Vagina (tissue), 2 donors: ENCODE data around the gene SLC9A5. TPM values are rescaled to one million over a fixed set of nuclear protein-coding genes. Genes with fewer than 3 reads are reported as not detected.

Experiments
- DNase-seq, 2 donors: peaks; one replicate each; pipeline ENCODE4 v3.0.0-alpha.2; 2017; ENCODE audit errors: extremely low spot score in 2 of 2
- H3K27ac ChIP-seq: fragments of 200-600 bp; sonication (generic); one replicate; pipeline ENCODE4 v1.5.1; 2019
- H3K27me3 ChIP-seq: fragments of 200-600 bp; sonication (generic); one replicate; pipeline ENCODE4 v1.5.1; 2019
- H3K36me3 ChIP-seq, 2 donors: fragments of 200-600 bp; sonication (generic); one replicate each; pipeline ENCODE4 v1.5.1; 2017 to 2019
- H3K4me1 ChIP-seq: fragments of 200-600 bp; sonication (generic); one replicate; pipeline ENCODE4 v1.5.1; 2019
- H3K4me3 ChIP-seq, 2 donors: fragments of 200-600 bp; sonication (generic); 1 replicate in 1 of 2; 2 replicates in 1 of 2; pipeline ENCODE4 v1.5.1; 2016 to 2019
- H3K9me3 ChIP-seq: fragments of 200-600 bp; sonication (generic); one replicate; pipeline ENCODE4 v1.5.1; 2019
- POLR2A ChIP-seq, 2 donors: fragments of 450-650 bp; IDR thresholded peaks; one replicate each; pipeline ENCODE4 v1.6.1; 2017; ENCODE audit warnings: antibody characterized with exemption in 2 of 2, mild to moderate bottlenecking in 2 of 2, moderate library complexity in 2 of 2
- POLR2AphosphoS5 ChIP-seq, 2 donors: sonication (generic); formaldehyde crosslinking; IDR thresholded peaks; one replicate each; pipeline ENCODE4 v1.9.0; 2017; ENCODE audit warnings: antibody characterized with exemption in 2 of 2, mild to moderate bottlenecking in 2 of 2, low read depth in 1 of 2; ENCODE audit not compliant: insufficient read depth in 1 of 2
- intact Hi-C: fragments of 100-400 bp; cut with DNase I; formaldehyde crosslinking; loops from one replicate; pipeline ENCODE4 v1.15.1; 2023
- total RNA-seq: library from RNA; depleted of rRNA; stranded (reverse); fragments of >200 nt; gene quantifications from one replicate; pipeline ENCODE4 v1.2.3, GENCODE V29; 2016
- TF ChIP-seq, protein P1 (sequence below), 3 experiments: fragments of 450-650 bp in 2 of 3; fragments of 200-600 bp in 1 of 3; sonication (generic) in 1 of 3; IDR thresholded peaks; one replicate each; pipeline ENCODE4 v1.5.1; 2017 to 2019; ENCODE audit warnings: antibody characterized with exemption in 3 of 3, mild to moderate bottlenecking in 2 of 3, moderate library complexity in 2 of 3

Gene SLC9A5
- total RNA-seq, 1 donor from 2014 or later: 0.49 TPM

DNA sequence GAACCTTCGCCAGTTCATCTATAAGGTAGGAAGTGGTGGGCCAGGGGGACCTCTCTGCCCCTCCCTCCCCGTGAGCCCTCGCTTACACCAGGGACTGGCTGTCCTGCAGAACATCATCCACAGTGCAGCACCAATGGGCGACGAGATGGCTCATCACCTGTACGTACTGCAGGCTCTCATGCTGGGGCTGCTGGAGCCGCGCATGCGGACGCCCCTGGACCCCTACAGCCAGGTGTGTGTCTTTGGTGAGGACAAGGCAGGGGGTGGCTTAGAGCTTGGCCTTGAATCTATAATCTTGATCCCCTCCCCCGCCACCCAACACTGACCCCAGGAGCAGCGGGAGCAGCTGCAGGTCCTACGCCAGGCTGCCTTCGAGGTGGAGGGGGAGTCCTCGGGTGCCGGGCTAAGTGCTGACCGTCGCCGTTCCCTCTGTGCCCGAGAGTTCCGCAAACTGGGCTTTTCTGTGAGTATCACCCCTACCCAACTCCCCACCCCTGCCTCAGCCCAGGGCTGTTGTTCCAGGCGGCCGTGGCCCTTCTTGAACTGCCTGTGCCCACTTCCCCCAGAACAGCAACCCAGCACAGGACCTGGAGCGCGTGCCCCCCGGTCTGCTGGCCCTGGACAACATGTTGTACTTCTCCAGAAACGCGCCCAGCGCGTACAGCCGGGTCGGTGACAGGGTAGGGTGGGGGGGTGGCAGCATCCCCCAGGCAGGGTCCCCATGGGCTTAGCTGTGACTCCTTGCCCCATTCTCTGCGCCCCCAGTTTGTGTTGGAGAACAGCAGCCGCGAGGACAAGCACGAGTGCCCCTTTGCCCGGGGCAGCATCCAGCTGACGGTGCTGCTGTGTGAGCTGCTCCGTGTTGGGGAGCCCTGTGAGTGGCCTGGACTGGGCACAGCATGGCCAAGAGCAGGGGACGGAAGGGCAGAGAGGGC lies 47.1 kb upstream of the SLC9A5 start:
- Histone ChIP-seq H3K4me1 (peaks cover 13% of the 10 kb centered on the region), H3K27me3 (no peaks in the 10 kb centered on the region), H3K36me3 (peaks cover 1 to 35% of the 10 kb centered on the region in 2 donors), H3K4me3 (no peak overlapping the region), H3K27ac (no peak overlapping the region), H3K9me3 (no peaks in the 10 kb centered on the region)
- TF ChIP-seq POLR2A (IDR thresholded peaks at IDR 0.05) (no peak), POLR2AphosphoS5 (IDR thresholded peaks at IDR 0.05; ENCODE audit: insufficient read depth in 1 of 2, low read depth in 1 of 2) (no peak)
- TF ChIP-seq, protein P1, sequence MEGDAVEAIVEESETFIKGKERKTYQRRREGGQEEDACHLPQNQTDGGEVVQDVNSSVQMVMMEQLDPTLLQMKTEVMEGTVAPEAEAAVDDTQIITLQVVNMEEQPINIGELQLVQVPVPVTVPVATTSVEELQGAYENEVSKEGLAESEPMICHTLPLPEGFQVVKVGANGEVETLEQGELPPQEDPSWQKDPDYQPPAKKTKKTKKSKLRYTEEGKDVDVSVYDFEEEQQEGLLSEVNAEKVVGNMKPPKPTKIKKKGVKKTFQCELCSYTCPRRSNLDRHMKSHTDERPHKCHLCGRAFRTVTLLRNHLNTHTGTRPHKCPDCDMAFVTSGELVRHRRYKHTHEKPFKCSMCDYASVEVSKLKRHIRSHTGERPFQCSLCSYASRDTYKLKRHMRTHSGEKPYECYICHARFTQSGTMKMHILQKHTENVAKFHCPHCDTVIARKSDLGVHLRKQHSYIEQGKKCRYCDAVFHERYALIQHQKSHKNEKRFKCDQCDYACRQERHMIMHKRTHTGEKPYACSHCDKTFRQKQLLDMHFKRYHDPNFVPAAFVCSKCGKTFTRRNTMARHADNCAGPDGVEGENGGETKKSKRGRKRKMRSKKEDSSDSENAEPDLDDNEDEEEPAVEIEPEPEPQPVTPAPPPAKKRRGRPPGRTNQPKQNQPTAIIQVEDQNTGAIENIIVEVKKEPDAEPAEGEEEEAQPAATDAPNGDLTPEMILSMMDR (IDR thresholded peaks at IDR 0.05): no peak
- no peak for DNase-seq
- intact Hi-C loops: no loop called here

GRCh38 chr16:67202426-67202825 lies 46.4 kb upstream of the SLC9A5 start:
- Histone ChIP-seq H3K9me3 (no peaks in the 10 kb centered on the region), H3K4me1 (peaks cover 13% of the 10 kb centered on the region), H3K27ac (no peak overlapping the region), H3K4me3 (no peak overlapping the region), H3K27me3 (no peaks in the 10 kb centered on the region), H3K36me3 (peaks cover 0 to 27% of the 10 kb centered on the region in 2 donors)
- intact Hi-C loops: no loop called here
- no peak for DNase-seq
- no peak for TF ChIP-seq POLR2AphosphoS5 (IDR thresholded peaks at IDR 0.05; ENCODE audit: insufficient read depth in 1 of 2, low read depth in 1 of 2)
- TF ChIP-seq, protein P1 (IDR thresholded peaks at IDR 0.05): no peak
- TF ChIP-seq POLR2A (IDR thresholded peaks at IDR 0.05): no peak

DNA sequence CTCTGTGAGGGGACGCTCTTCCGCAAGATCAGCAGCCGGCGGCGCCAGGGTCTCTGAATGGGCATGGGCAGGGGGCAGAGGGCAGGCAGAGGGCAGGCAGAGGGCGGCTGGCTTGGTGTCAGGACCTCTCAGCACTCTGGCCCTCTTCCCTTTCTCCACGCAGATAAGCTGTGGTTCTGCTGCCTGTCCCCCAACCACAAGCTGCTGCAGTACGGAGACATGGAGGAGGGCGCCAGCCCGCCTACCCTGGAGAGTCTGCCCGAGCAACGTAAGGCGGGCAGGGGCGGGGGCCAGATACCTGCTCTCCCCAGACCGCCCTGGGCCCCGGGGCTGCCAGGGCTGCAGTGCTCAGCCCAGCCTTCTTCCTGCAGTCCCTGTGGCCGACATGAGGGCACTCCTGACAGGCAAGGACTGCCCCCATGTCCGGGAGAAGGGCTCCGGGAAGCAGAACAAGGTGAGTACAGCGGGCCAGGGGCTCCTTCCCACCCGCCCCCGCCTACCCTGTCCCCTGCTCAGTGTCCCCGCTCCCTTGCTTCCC lies 45.8 kb upstream of the SLC9A5 start:
- H3K4me3 ChIP-seq: no peak overlapping the region
- no peaks in the 10 kb centered on the region for H3K9me3 ChIP-seq
- no peaks in the 10 kb centered on the region for H3K27me3 ChIP-seq
- intact Hi-C loops: no loop called here
- TF ChIP-seq POLR2AphosphoS5 (IDR thresholded peaks at IDR 0.05; ENCODE audit: insufficient read depth in 1 of 2, low read depth in 1 of 2) (no peak), POLR2A (IDR thresholded peaks at IDR 0.05) (no peak)
- TF ChIP-seq, protein P1 (IDR thresholded peaks at IDR 0.05): no peak
- peaks cover 0 to 21% of the 10 kb centered on the region in 2 donors for H3K36me3 ChIP-seq
- DNase-seq: no peak
- peaks cover 13% of the 10 kb centered on the region for H3K4me1 ChIP-seq
- no peak overlapping the region for H3K27ac ChIP-seq

GRCh38 chr16:67204076-67204475 lies 44.7 kb upstream of the SLC9A5 start:
- peaks cover 3% of the 10 kb centered on the region for H3K4me1 ChIP-seq
- intact Hi-C loops: no loop called here
- TF ChIP-seq POLR2A (IDR thresholded peaks at IDR 0.05) (no peak), POLR2AphosphoS5 (IDR thresholded peaks at IDR 0.05; ENCODE audit: insufficient read depth in 1 of 2, low read depth in 1 of 2) (no peak)
- TF ChIP-seq, protein P1 (IDR thresholded peaks at IDR 0.05): no peak
- no peak overlapping the region for H3K27ac ChIP-seq
- no peaks in the 10 kb centered on the region for H3K27me3 ChIP-seq
- no peaks in the 10 kb centered on the region for H3K9me3 ChIP-seq
- peaks cover 0 to 18% of the 10 kb centered on the region in 2 donors for H3K36me3 ChIP-seq
- H3K4me3 ChIP-seq: no peak overlapping the region
- no peak for DNase-seq
